HCT116 (cell line): Measurements from ENCODE around the gene HARS1. TPM values are rescaled to one million over a fixed set of nuclear protein-coding genes. Genes with fewer than 3 reads are reported as not detected.

Experiments used
- ATAC-seq: fragments of 200-7000 bp; cut with Tn5 transposase; 2 replicates; pipeline ENCODE4 v1.9.1; 2020; ENCODE audit warnings: mild to moderate bottlenecking, moderate library complexity
- BruUV-seq: library from RNA; stranded (reverse); fragments of 400-500 nt; replicated peaks from 2 replicates; lab custom pipeline; 2021; lab: Mats Ljungman, UMichigan
- CTCF ChIA-PET: fragments of 300-600 bp; sonication (Branson Sonifier 250); formaldehyde crosslinking; loops from one replicate; lab custom pipeline; 2021; ENCODE audit warnings: antibody characterized with exemption; lab: Charles Lee
- POLR2A ChIA-PET: fragments of 300-600, 350-600 bp; sonication (Branson Sonifier 250); formaldehyde crosslinking; loops from one replicate; lab custom pipeline; 2021; ENCODE audit warnings: antibody characterized with exemption; lab: Charles Lee
- RAD21 ChIA-PET, 2 experiments: fragments of 300-600 bp; sonication (Branson Sonifier 250); formaldehyde crosslinking; loops; one replicate each; lab custom pipeline; 2023; ENCODE audit warnings: low total read pairs in 2 of 2; ENCODE audit not compliant: uncharacterized antibody in 2 of 2, unreplicated experiment in 2 of 2, low non-redundant PET in 1 of 2; lab: Charles Lee
- DNase-seq: peaks from one replicate; pipeline ENCODE4 v3.0.0-alpha.2; 2010; ENCODE audit warnings: low read depth, low spot score
- H2AFZ ChIP-seq: fragments of 200-600 bp; shearing (Covaris generic), sonication (generic); 2 replicates; pipeline ENCODE4 v1.6.1; 2017; ENCODE audit warnings: low read depth, mixed run types, mixed read lengths, antibody characterized with exemption, low read length; ENCODE audit not compliant: poor library complexity, severe bottlenecking
- H3K27ac ChIP-seq: 2 replicates; pipeline ENCODE4 v1.5.1; 2012; ENCODE audit warnings: low read depth, low read length
- H3K27me3 ChIP-seq: fragments of 200-600 bp; sonication (generic); 2 replicates; pipeline ENCODE4 v1.6.1; 2016; ENCODE audit warnings: mixed run types, low read length, mixed read lengths; ENCODE audit not compliant: insufficient read depth
- H3K36me3 ChIP-seq, 2 experiments: fragments of 200-500 bp in 1 of 2; fragments of 200-600 bp in 1 of 2; sonication (Bioruptor generic) in 1 of 2; sonication (generic) in 1 of 2; 2 replicates each; pipeline versions ENCODE4 v1.5.1 to v1.6.1; 2014 to 2016; ENCODE audit warnings: low read length in 2 of 2, inconsistent platforms in 1 of 2, mixed read lengths in 1 of 2, mixed run types in 1 of 2; ENCODE audit not compliant: insufficient read depth in 2 of 2, control insufficient read depth in 1 of 2
- H3K4me1 ChIP-seq, 2 experiments: fragments of 200-600 bp in 1 of 2; sonication (generic) in 1 of 2; 2 replicates each; pipeline versions ENCODE4 v1.5.1 to v1.6.1; 2012 to 2017; ENCODE audit warnings: low read length in 2 of 2, inconsistent platforms in 1 of 2, mild to moderate bottlenecking in 1 of 2, mixed read lengths in 1 of 2, mixed run types in 1 of 2, moderate library complexity in 1 of 2; ENCODE audit not compliant: insufficient read depth in 2 of 2, control insufficient read depth in 1 of 2
- H3K4me2 ChIP-seq: fragments of 200-600 bp; sonication (generic); 2 replicates; pipeline ENCODE4 v1.6.1; 2017; ENCODE audit warnings: mixed run types, low read length, mixed read lengths
- H3K4me3 ChIP-seq, 2 experiments: fragments of 200-600 bp in 1 of 2; sonication (generic) in 1 of 2; replicated peaks in 1 of 2; 2 replicates each; pipeline ENCODE4 v1.5.1; 2011 to 2016; ENCODE audit warnings: low read length in 2 of 2, control low read depth in 1 of 2, low read depth in 1 of 2, mild to moderate bottlenecking in 1 of 2, mixed read lengths in 1 of 2, mixed run types in 1 of 2
- H3K79me2 ChIP-seq: fragments of 200-600 bp; sonication (generic); 2 replicates; pipeline ENCODE4 v1.6.1; 2017; ENCODE audit warnings: mild to moderate bottlenecking, mixed run types, low read length, moderate library complexity, mixed read lengths; ENCODE audit not compliant: insufficient read depth
- H3K9ac ChIP-seq: fragments of 200-600 bp; sonication (generic); 2 replicates; pipeline ENCODE4 v1.6.1; 2016; ENCODE audit warnings: low read length, mixed read lengths
- H3K9me2 ChIP-seq: fragments of 200-600 bp; sonication (generic), shearing (Covaris generic); 2 replicates; pipeline ENCODE4 v1.6.1; 2017; ENCODE audit warnings: mixed run types, mild to moderate bottlenecking, moderate library complexity; ENCODE audit not compliant: insufficient read depth
- H3K9me3 ChIP-seq, 2 experiments: fragments of 200-500 bp in 1 of 2; fragments of 200-600 bp in 1 of 2; sonication (Bioruptor generic) in 1 of 2; sonication (generic) in 1 of 2; 2 replicates each; pipeline ENCODE4 v1.6.1; 2014 to 2017; ENCODE audit warnings: low read length in 2 of 2, mixed read lengths in 2 of 2, inconsistent platforms in 1 of 2, low read depth in 1 of 2, mild to moderate bottlenecking in 1 of 2, mixed run types in 1 of 2, moderate library complexity in 1 of 2; ENCODE audit not compliant: control insufficient read depth in 1 of 2, insufficient read depth in 1 of 2
- H4K20me1 ChIP-seq: fragments of 200-600 bp; sonication (generic), shearing (Covaris generic); 2 replicates; pipeline ENCODE4 v1.6.1; 2017; ENCODE audit warnings: mixed run types, mild to moderate bottlenecking, moderate library complexity; ENCODE audit not compliant: insufficient read depth
- ATF3 ChIP-seq: IDR thresholded peaks from 2 replicates; pipeline ENCODE4 v1.6.1; 2012
- CBX3 ChIP-seq: IDR thresholded peaks from 2 replicates; pipeline ENCODE4 v1.6.1; 2012; ENCODE audit warnings: low read depth
- CEBPB ChIP-seq: IDR thresholded peaks from 2 replicates; pipeline ENCODE4 v1.6.1; 2012; ENCODE audit warnings: low read depth
- EZH2 ChIP-seq: fragments of 200-600 bp; sonication (generic); IDR thresholded peaks from 2 replicates; pipeline ENCODE4 v1.6.1; 2017; ENCODE audit warnings: antibody characterized with exemption, mixed run types
- EZH2phosphoT487 ChIP-seq: fragments of 200-600 bp; IDR thresholded peaks from 2 replicates; pipeline ENCODE4 v1.6.1; 2018; ENCODE audit warnings: antibody characterized with exemption, borderline replicate concordance
- FOSL1 ChIP-seq: IDR thresholded peaks from 2 replicates; pipeline ENCODE4 v1.6.1; 2012; ENCODE audit warnings: low read depth
- MAX ChIP-seq: IDR thresholded peaks from 2 replicates; pipeline ENCODE4 v1.6.1; 2012
- POLR2AphosphoS5 ChIP-seq: IDR thresholded peaks from 2 replicates; pipeline ENCODE4 v1.6.1; 2011; ENCODE audit warnings: mild to moderate bottlenecking, low read depth, low read length, moderate library complexity
- YY1 ChIP-seq: IDR thresholded peaks from 2 replicates; pipeline ENCODE4 v1.6.1; 2011; ENCODE audit warnings: low read length, low read depth, moderate library complexity, mild to moderate bottlenecking; ENCODE audit not compliant: insufficient replicate concordance; ENCODE audit errors: extremely low read depth
- ZFX ChIP-seq: fragments of 450-650 bp; IDR thresholded peaks from 2 replicates; pipeline ENCODE4 v1.6.1; 2017
- ZNF274 ChIP-seq: fragments of 200-500 bp; sonication (Bioruptor generic); IDR thresholded peaks from 2 replicates; pipeline ENCODE4 v1.6.1; 2014; ENCODE audit warnings: mild to moderate bottlenecking, low read depth, low read length, inconsistent platforms
- intact Hi-C: fragments of 100-400 bp; cut with micrococcal nuclease; formaldehyde crosslinking; loops from 2 replicates; pipeline ENCODE4 v1.10.0; 2022
- total RNA-seq: library from RNA; stranded (reverse); gene quantifications from one replicate; pipeline ENCODE4 v1.2.1, GENCODE V29; 2021; ENCODE audit not compliant: unreplicated experiment
- TF ChIP-seq, protein P1 (sequence below): IDR thresholded peaks from 2 replicates; pipeline ENCODE4 v1.6.1; 2012; ENCODE audit warnings: low read depth
- TF ChIP-seq, protein P2 (sequence below): IDR thresholded peaks from 2 replicates; pipeline ENCODE4 v1.6.1; 2011; ENCODE audit warnings: mild to moderate bottlenecking, low read length, moderate library complexity; ENCODE audit not compliant: insufficient replicate concordance; ENCODE audit errors: extremely low read depth

HARS1 gene
- total RNA-seq, 1 experiment from 2014 or later, result 91.1 TPM

DNA sequence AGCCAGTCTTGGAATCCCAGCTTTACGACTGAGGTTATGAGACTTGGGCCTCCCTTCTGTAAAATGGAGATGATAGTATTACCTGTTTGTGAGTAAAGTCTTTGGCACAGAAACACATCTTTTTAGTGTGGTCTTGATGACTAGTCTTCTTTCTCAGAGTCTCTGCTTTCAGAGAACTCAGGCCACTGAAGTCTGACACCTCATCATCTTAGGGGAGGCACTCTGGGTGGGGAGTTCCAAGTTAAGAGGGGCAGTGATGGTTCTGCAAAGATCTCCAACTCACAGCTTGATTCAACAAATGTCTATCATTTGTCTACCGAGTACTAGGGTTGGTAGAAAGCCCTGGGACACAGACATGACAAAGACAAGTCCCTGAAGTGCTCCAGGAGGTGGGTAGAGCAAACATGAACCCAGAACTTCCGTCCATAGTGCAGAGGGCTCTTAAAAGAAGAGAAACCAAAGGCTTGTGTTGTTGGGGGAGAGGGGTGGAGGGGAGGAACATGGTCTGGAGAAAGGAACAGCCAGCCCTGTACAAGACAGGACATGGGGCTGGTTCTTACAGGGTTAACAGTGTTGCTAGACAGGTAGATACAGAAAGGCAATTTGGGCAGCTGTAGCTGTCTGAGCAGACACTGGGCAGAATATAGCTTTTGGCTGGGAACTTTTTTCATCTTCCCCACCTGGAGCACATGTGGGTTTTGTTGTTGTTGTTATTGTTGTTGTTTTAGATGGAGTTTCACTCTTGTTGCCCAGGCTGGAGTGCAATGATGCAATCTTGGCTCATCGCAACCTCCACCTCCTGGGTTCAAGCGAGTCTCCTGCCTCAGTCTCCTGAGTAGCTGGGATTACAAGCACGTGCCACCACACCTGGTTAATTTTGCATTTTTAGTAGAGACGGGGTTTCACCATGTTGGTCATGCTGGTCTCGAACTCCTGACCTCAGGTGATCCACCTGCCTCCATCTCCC is 55.6 kb downstream of the HARS1 start:
- ATAC-seq, result no peak
- H3K36me3 ChIP-seq, result no peaks in the 10 kb centered on the region
- no peaks in the 10 kb centered on the region for H3K9me3 ChIP-seq
- H3K4me2 ChIP-seq, result no peak overlapping the region
- H3K4me3 ChIP-seq, result no peak overlapping the region
- ChIA-PET CTCF (interaction anchor here (1.0 to 1.9 kb wide), 11 partner anchors 12 to 396 kb away, joined by 3 to 8 read pairs (median 4); partner anchors contain the start of genes HBEGF, IK and NDUFA2), POLR2A (interaction anchor here (2.2 kb wide), 1 partner anchor 78 kb away, joined by 6 read pairs; the partner anchor contains the start of gene SRA1), RAD21 (no interaction called here)
- H3K9ac ChIP-seq, result no peak overlapping the region
- H3K9me2 ChIP-seq, result no peaks in the 10 kb centered on the region
- peaks cover 6% of the 10 kb centered on the region for H3K79me2 ChIP-seq
- H4K20me1 ChIP-seq, result no peaks in the 10 kb centered on the region
- intact Hi-C loops, result loop anchor here (5.0 kb wide), 4 partner anchors 58 to 278 kb away; partner anchors contain the start of genes APBB3 and SLC35A4
- H2AFZ ChIP-seq, result no peak overlapping the region
- no peak overlapping the region for H3K27ac ChIP-seq
- no peak for TF ChIP-seq EZH2phosphoT487
- no peak for TF ChIP-seq ATF3
- TF ChIP-seq CBX3, result no peak
- TF ChIP-seq POLR2AphosphoS5, result no peak
- no peak for TF ChIP-seq ZNF274
- TF ChIP-seq, protein P1, sequence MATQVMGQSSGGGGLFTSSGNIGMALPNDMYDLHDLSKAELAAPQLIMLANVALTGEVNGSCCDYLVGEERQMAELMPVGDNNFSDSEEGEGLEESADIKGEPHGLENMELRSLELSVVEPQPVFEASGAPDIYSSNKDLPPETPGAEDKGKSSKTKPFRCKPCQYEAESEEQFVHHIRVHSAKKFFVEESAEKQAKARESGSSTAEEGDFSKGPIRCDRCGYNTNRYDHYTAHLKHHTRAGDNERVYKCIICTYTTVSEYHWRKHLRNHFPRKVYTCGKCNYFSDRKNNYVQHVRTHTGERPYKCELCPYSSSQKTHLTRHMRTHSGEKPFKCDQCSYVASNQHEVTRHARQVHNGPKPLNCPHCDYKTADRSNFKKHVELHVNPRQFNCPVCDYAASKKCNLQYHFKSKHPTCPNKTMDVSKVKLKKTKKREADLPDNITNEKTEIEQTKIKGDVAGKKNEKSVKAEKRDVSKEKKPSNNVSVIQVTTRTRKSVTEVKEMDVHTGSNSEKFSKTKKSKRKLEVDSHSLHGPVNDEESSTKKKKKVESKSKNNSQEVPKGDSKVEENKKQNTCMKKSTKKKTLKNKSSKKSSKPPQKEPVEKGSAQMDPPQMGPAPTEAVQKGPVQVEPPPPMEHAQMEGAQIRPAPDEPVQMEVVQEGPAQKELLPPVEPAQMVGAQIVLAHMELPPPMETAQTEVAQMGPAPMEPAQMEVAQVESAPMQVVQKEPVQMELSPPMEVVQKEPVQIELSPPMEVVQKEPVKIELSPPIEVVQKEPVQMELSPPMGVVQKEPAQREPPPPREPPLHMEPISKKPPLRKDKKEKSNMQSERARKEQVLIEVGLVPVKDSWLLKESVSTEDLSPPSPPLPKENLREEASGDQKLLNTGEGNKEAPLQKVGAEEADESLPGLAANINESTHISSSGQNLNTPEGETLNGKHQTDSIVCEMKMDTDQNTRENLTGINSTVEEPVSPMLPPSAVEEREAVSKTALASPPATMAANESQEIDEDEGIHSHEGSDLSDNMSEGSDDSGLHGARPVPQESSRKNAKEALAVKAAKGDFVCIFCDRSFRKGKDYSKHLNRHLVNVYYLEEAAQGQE, result no peak
- TF ChIP-seq CEBPB, result no peak
- no peak for TF ChIP-seq EZH2
- TF ChIP-seq MAX, result no peak
- no peak for TF ChIP-seq ZFX
- TF ChIP-seq, protein P2, sequence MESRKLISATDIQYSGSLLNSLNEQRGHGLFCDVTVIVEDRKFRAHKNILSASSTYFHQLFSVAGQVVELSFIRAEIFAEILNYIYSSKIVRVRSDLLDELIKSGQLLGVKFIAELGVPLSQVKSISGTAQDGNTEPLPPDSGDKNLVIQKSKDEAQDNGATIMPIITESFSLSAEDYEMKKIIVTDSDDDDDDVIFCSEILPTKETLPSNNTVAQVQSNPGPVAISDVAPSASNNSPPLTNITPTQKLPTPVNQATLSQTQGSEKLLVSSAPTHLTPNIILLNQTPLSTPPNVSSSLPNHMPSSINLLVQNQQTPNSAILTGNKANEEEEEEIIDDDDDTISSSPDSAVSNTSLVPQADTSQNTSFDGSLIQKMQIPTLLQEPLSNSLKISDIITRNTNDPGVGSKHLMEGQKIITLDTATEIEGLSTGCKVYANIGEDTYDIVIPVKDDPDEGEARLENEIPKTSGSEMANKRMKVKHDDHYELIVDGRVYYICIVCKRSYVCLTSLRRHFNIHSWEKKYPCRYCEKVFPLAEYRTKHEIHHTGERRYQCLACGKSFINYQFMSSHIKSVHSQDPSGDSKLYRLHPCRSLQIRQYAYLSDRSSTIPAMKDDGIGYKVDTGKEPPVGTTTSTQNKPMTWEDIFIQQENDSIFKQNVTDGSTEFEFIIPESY, result no peak
- no peak for TF ChIP-seq FOSL1
- TF ChIP-seq YY1, result no peak
- H3K4me1 ChIP-seq, result peaks cover 4 to 16% of the 10 kb centered on the region in 2 experiments; a peak in 3 of 4 replicates
- DNase-seq, result no peak
- no TSS peak for BruUV-seq
- H3K27me3 ChIP-seq, result no peaks in the 10 kb centered on the region
